Keratinocyte (primary cell): Measurements from ENCODE around the gene SEPTIN1. TPM values are rescaled to one million over a fixed set of nuclear protein-coding genes. Genes with fewer than 3 reads are reported as not detected.

Source experiments
- DNase-seq: peaks from one replicate; pipeline ENCODE4 v3.0.0-alpha.2; 2011; ENCODE audit warnings: low read depth, missing footprints, low spot score
- FAIRE-seq: peaks from 2 replicates; lab custom pipeline; 2011; peaks lifted over from hg19 to GRCh38; lab: Jason Lieb, UNC
- H2AFZ ChIP-seq: 2 replicates; pipeline ENCODE4 v1.6.0; 2012; ENCODE audit warnings: low read length, control low read depth, inconsistent platforms; ENCODE audit not compliant: control insufficient read depth
- H3K27ac ChIP-seq: 2 replicates; pipeline ENCODE4 v1.5.1; 2011; ENCODE audit warnings: low read length; ENCODE audit not compliant: control insufficient read depth, insufficient read depth
- H3K27me3 ChIP-seq: 3 replicates; pipeline ENCODE4 v1.6.0; 2011; ENCODE audit warnings: low read length; ENCODE audit not compliant: control insufficient read depth, insufficient read depth; ENCODE audit errors: extremely low read depth
- H3K36me3 ChIP-seq, 2 experiments: 2 replicates in 1 of 2; 3 replicates in 1 of 2; pipeline ENCODE4 v1.5.1; 2011; ENCODE audit warnings: low read length in 2 of 2, mild to moderate bottlenecking in 1 of 2; ENCODE audit not compliant: control insufficient read depth in 2 of 2, insufficient read depth in 2 of 2; ENCODE audit errors: extremely low read depth in 1 of 2
- H3K4me1 ChIP-seq: 3 replicates; pipeline ENCODE4 v1.5.1; 2011; ENCODE audit warnings: low read length; ENCODE audit not compliant: control insufficient read depth, insufficient read depth; ENCODE audit errors: extremely low read depth
- H3K4me2 ChIP-seq: 3 replicates; pipeline ENCODE4 v1.6.0; 2011; ENCODE audit warnings: low read depth, low read length; ENCODE audit not compliant: control insufficient read depth, insufficient read depth; ENCODE audit errors: extremely low read depth
- H3K4me3 ChIP-seq, 3 experiments: fragments of 200-600 bp in 1 of 3; sonication (generic) in 1 of 3; 2 replicates in 2 of 3; 3 replicates in 1 of 3; pipeline ENCODE4 v1.5.1; 2011 to 2016; ENCODE audit warnings: low read length in 3 of 3, mild to moderate bottlenecking in 3 of 3, control low read depth in 2 of 3, inconsistent platforms in 1 of 3, low read depth in 1 of 3, mixed read lengths in 1 of 3, mixed run types in 1 of 3, moderate library complexity in 1 of 3; ENCODE audit not compliant: control insufficient read depth in 2 of 3, insufficient read depth in 2 of 3; ENCODE audit errors: extremely low read depth in 1 of 3
- H3K79me2 ChIP-seq: 2 replicates; pipeline ENCODE4 v1.6.0; 2012; ENCODE audit warnings: low read length; ENCODE audit not compliant: control insufficient read depth, insufficient read depth
- H3K9ac ChIP-seq: 3 replicates; pipeline ENCODE4 v1.6.0; 2011; ENCODE audit warnings: low read length; ENCODE audit not compliant: control insufficient read depth, insufficient read depth; ENCODE audit errors: extremely low read depth
- H3K9me1 ChIP-seq: 3 replicates; pipeline ENCODE4 v1.6.0; 2011; ENCODE audit warnings: low read length; ENCODE audit not compliant: control insufficient read depth, insufficient read depth; ENCODE audit errors: extremely low read depth
- H3K9me3 ChIP-seq: 2 replicates; pipeline ENCODE4 v1.5.1; 2012; ENCODE audit warnings: low read depth, low read length; ENCODE audit not compliant: control insufficient read depth
- H4K20me1 ChIP-seq: 3 replicates; pipeline ENCODE4 v1.6.0; 2011; ENCODE audit warnings: low read length; ENCODE audit not compliant: control insufficient read depth, insufficient read depth; ENCODE audit errors: extremely low read depth
- CTCF ChIP-seq, 3 experiments: IDR thresholded peaks in 1 of 3; conservative IDR thresholded peaks in 1 of 3; optimal IDR thresholded peaks in 1 of 3; 2 replicates in 2 of 3; 3 replicates in 1 of 3; pipeline versions ENCODE3 to v1.5.1; 2011; ENCODE audit warnings: low read length in 3 of 3, mild to moderate bottlenecking in 3 of 3, moderate library complexity in 2 of 3, control low read depth in 1 of 3, inconsistent platforms in 1 of 3; ENCODE audit not compliant: insufficient read depth in 2 of 3; ENCODE audit errors: extremely low read depth in 1 of 3
- EZH2 ChIP-seq: IDR thresholded peaks from one replicate; pipeline ENCODE4 v1.6.1; 2012; ENCODE audit warnings: inconsistent platforms, mild to moderate bottlenecking, low read length, moderate library complexity
- dilution Hi-C: fragments of 300-500 bp; cut with MboI; formaldehyde crosslinking; loops from one replicate; pipeline ENCODE4 v1.7.0; 2020; ENCODE audit warnings: low sequenced_read_pairs; ENCODE audit not compliant: extremely low pct_ligation_motif_present
- polyA plus RNA-seq, 5 experiments: library from polyadenylated mRNA; depleted of rRNA in 3 of 5; stranded (reverse) in 3 of 5; stranded (forward) in 1 of 5; unstranded in 1 of 5; fragments of >200 nt; gene quantifications; 1 replicate in 1 of 5; 2 replicates in 3 of 5; 3 replicates in 1 of 5; pipeline versions ENCODE4 v1.2.1 to v1.2.3, GENCODE V29; 2011 to 2012; ENCODE audit warnings: missing spikeins in 2 of 5, low read depth in 1 of 5, low replicate concordance in 1 of 5

SEPTIN1 gene
- polyA plus RNA-seq, 1 donor (not counting 4 experiments of a cell fraction or from before 2014, with no cell fraction given), result not detected

GRCh38 chr16:30348929-30349328 lies 33.4 kb downstream of the SEPTIN1 start:
- DNase-seq (no peak), FAIRE-seq (no peak)
- Histone ChIP-seq H3K9me3 (no peaks in the 10 kb centered on the region), H3K9ac (no peak overlapping the region), H3K4me2 (no peak overlapping the region), H3K4me1 (peaks cover 2% of the 10 kb centered on the region), H3K4me3 (no peak overlapping the region), H2AFZ (no peak overlapping the region), H3K9me1 (no peaks in the 10 kb centered on the region), H3K27ac (no peak overlapping the region), H3K79me2 (peaks cover 19% of the 10 kb centered on the region), H3K36me3 (peaks cover 24 to 34% of the 10 kb centered on the region in 2 experiments), H4K20me1 (no peaks in the 10 kb centered on the region), H3K27me3 (no peaks in the 10 kb centered on the region)
- dilution Hi-C loops, result no loop called here
- no peak for TF ChIP-seq CTCF (optimal IDR thresholded peaks at IDR 0.05 in 1 of 3, IDR thresholded peaks at IDR 0.05 in 1 of 3, conservative IDR thresholded peaks at IDR 0.05 in 1 of 3; ENCODE audit: extremely low read depth in 1 of 3, insufficient read depth in 2 of 3, low read length in 3 of 3)
- no peak for TF ChIP-seq EZH2

GRCh38 chr16:30348113-30348512 lies 34.2 kb downstream of the SEPTIN1 start:
- H3K9me1 ChIP-seq, result no peaks in the 10 kb centered on the region
- H4K20me1 ChIP-seq, result no peaks in the 10 kb centered on the region
- DNase-seq (no peak), FAIRE-seq (no peak)
- no peaks in the 10 kb centered on the region for H3K9me3 ChIP-seq
- no peak overlapping the region for H3K4me2 ChIP-seq
- no peak overlapping the region for H3K27ac ChIP-seq
- H3K36me3 ChIP-seq, result peaks cover 22 to 32% of the 10 kb centered on the region in 2 experiments
- no peak overlapping the region for H3K9ac ChIP-seq
- H3K4me3 ChIP-seq, result no peak overlapping the region
- H3K4me1 ChIP-seq, result no peaks in the 10 kb centered on the region
- peaks cover 11% of the 10 kb centered on the region for H3K79me2 ChIP-seq
- no peak for TF ChIP-seq EZH2
- TF ChIP-seq CTCF (optimal IDR thresholded peaks at IDR 0.05 in 1 of 3, IDR thresholded peaks at IDR 0.05 in 1 of 3, conservative IDR thresholded peaks at IDR 0.05 in 1 of 3; ENCODE audit: extremely low read depth in 1 of 3, insufficient read depth in 2 of 3, low read length in 3 of 3), result no peak
- dilution Hi-C loops, result no loop called here
- no peaks in the 10 kb centered on the region for H3K27me3 ChIP-seq
- H2AFZ ChIP-seq, result no peak overlapping the region
